ENCODE measurements around the gene PHC3.

DNA sequence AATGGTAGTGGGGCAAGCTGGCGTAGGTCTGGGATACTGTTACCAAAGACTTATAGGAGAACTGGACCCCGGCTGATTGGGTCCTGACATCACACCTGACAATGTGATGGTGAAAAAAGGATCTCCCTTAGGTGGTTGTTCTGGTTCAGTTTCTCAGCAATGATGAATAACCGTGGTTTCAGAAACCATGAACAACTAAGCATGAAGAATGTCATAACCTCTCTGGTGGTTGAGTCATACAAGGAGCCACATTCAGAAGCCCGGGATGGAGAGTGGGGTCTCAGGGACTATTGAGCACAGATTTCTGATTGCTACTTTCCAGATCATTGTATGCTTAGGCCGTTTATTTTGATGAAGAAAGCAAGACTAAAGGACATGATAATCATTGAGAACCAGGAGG is 126.3 kb downstream of the PHC3 start:
- TF ChIP-seq, protein P1, sequence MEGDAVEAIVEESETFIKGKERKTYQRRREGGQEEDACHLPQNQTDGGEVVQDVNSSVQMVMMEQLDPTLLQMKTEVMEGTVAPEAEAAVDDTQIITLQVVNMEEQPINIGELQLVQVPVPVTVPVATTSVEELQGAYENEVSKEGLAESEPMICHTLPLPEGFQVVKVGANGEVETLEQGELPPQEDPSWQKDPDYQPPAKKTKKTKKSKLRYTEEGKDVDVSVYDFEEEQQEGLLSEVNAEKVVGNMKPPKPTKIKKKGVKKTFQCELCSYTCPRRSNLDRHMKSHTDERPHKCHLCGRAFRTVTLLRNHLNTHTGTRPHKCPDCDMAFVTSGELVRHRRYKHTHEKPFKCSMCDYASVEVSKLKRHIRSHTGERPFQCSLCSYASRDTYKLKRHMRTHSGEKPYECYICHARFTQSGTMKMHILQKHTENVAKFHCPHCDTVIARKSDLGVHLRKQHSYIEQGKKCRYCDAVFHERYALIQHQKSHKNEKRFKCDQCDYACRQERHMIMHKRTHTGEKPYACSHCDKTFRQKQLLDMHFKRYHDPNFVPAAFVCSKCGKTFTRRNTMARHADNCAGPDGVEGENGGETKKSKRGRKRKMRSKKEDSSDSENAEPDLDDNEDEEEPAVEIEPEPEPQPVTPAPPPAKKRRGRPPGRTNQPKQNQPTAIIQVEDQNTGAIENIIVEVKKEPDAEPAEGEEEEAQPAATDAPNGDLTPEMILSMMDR (IDR thresholded peaks at IDR 0.05): no peak
- TF ChIP-seq EP300 (IDR thresholded peaks at IDR 0.05; ENCODE audit: low read depth): no peak
